GM21360 (cell line): ENCODE results near the gene BIRC5.
"Not testable (repeated sequence)": the region's sequence is repeated elsewhere in the genome, so short reads cannot be mapped to it uniquely, and the experiment has no call there.

ENCODE experiments used
- ATAC-seq: cut with Tn5 transposase; IDR thresholded peaks from one replicate; pipeline ENCODE4 v1.9.1; 2021; ENCODE audit warnings: mild to moderate bottlenecking, moderate library complexity; ENCODE audit not compliant: unreplicated experiment

The BIRC5 gene

DNA sequence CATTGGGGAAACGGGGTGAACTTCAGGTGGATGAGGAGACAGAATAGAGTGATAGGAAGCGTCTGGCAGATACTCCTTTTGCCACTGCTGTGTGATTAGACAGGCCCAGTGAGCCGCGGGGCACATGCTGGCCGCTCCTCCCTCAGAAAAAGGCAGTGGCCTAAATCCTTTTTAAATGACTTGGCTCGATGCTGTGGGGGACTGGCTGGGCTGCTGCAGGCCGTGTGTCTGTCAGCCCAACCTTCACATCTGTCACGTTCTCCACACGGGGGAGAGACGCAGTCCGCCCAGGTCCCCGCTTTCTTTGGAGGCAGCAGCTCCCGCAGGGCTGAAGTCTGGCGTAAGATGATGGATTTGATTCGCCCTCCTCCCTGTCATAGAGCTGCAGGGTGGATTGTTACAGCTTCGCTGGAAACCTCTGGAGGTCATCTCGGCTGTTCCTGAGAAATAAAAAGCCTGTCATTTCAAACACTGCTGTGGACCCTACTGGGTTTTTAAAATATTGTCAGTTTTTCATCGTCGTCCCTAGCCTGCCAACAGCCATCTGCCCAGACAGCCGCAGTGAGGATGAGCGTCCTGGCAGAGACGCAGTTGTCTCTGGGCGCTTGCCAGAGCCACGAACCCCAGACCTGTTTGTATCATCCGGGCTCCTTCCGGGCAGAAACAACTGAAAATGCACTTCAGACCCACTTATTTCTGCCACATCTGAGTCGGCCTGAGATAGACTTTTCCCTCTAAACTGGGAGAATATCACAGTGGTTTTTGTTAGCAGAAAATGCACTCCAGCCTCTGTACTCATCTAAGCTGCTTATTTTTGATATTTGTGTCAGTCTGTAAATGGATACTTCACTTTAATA, 10.4 kb downstream of the BIRC5 start:
- no peak for ATAC-seq

DNA sequence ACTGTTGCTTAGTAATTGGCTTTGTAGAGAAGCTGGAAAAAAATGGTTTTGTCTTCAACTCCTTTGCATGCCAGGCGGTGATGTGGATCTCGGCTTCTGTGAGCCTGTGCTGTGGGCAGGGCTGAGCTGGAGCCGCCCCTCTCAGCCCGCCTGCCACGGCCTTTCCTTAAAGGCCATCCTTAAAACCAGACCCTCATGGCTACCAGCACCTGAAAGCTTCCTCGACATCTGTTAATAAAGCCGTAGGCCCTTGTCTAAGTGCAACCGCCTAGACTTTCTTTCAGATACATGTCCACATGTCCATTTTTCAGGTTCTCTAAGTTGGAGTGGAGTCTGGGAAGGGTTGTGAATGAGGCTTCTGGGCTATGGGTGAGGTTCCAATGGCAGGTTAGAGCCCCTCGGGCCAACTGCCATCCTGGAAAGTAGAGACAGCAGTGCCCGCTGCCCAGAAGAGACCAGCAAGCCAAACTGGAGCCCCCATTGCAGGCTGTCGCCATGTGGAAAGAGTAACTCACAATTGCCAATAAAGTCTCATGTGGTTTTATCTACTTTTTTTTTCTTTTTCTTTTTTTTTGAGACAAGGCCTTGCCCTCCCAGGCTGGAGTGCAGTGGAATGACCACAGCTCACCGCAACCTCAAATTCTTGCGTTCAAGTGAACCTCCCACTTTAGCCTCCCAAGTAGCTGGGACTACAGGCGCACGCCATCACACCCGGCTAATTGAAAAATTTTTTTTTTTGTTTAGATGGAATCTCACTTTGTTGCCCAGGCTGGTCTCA, 11.2 kb downstream of the BIRC5 start:
- no peak for ATAC-seq

DNA sequence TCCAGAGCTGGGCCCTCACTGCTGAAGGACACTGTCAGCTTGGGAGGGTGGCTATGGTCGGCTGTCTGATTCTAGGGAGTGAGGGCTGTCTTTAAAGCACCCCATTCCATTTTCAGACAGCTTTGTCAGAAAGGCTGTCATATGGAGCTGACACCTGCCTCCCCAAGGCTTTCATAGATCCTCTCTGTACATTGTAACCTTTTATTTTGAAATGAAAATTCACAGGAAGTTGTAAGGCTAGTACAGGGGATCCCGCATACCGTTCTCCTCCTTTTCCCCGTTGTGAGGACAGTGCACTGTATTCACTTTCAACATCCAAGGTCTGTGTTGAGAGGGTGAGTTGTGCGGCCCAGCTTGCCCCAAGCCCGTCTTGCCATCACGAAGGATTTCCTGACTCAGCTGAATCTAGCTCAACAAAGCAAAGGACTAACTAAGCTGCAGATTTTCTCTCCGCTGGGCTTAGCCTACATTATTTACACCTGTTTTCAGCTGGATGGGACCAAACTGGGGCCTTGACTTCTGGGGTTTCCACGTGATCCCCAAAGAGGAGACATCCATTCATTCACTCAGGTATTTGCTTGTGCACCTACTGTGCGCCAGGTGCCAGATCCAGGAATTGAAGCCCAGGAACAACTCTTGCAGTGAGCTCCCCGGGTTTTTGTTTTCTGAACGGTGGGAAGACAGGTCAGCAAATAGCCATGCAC, 12.2 kb downstream of the BIRC5 start:
- no peak for ATAC-seq

DNA sequence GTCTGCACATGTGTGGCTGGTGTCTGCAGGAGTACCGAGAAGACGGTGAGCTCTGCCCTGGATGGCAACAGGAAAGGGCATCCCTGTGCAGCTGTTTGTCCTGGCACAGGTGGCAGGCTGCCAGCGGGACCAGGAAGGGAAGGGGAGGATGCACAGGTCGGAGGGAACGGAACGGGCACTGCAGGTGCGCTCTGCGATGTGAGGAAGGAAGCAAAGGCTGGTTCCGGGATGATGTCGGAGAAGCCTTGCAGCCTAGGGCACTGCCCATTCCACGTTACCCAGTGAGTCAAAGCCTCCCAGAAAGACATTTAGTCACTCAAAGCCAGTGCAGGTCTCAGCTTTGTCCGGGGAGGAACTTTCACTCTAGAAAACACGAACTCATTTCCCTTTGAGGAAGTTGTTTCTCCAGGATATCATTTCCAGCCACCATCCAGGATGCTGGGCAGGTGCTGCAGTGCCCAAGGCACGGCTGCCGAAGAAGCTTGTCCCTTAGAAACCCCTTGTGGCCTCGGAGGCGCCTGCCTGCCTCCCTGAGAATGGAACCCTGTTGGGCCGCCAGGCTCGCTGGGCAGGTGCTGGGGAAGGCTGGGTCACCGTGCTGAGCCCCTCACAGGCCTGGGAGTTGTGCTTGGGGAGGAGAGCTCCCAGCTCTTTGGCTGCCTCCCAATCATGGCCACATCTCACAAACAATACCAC, 12.9 kb downstream of the BIRC5 start:
- ATAC-seq: no peak

DNA sequence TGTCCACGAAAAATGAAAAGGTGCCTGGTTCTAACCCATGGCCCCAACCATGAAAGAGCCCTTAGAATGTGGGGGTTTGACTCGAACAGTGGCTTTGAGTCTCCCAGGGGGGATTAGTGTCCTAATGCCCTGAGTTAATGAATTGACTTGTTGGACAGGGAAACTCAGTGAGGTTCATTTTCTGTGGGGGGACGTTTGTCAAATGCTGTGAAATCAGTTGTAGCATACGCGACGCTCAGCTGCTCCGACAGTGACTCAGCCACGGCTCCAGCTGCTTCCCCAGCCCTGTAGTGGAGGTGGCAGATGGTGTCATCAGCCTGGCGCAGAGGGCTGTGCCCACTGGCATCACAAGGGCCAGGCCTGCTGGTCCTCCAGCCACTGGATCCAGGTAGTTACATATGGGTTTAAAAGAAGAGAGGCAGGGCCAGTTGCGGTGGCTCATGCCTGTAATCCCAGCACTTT, 13.4 kb downstream of the BIRC5 start:
- no peak for ATAC-seq

DNA sequence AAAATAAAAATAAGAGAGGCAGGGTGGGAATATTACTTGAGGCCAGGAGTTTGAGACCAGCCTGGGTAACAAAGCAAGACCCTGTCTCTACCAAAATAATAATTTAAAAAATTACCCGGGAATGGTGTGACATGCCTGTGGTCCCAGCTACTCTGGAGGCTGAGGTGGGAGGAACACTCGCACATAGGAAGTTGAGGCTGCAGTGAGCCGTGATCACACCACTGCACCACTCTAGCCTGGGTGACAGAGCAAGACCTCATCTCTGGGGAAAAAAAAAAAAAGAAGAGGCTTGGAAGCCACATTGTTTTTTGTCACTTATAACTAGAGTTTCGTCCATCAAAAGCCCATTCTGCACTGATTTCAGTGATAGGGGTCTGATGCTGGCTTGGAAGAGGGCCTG, 14.1 kb downstream of the BIRC5 start:
- no peak for ATAC-seq

DNA sequence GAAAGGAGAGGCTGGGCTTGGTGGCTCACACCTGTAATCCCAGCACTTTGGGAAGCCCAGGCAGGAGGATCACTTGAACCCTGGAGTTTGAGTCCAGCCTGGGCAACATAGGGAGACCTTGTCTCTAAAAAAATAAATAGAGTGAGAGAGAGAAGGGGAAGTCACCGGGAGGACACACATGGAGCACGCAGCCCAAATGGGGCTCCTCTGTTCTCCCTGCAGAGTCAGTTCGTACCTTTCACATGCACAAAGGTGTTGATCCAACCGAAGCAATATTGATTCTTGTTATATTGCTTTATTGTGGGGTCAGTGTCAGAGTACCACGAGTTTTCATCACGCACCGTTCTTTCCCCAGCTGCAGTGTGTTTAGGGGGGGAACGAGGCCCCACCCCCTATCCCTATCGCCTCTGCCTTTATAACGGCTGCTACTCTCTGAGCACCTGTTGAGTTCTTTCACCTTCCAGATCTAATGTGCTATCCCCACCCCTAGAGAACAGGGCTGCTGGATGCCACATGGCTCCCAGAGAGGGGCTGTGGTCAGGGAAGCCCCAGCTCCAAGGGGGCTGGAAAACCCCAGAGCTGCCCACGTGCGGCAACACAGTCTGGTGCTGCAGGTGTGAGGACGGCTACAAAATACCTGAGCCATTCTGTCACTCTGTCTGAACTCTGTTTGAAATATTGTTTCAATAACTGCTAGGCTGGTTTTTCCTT, 16.4 kb downstream of the BIRC5 start:
- ATAC-seq: no peak

DNA sequence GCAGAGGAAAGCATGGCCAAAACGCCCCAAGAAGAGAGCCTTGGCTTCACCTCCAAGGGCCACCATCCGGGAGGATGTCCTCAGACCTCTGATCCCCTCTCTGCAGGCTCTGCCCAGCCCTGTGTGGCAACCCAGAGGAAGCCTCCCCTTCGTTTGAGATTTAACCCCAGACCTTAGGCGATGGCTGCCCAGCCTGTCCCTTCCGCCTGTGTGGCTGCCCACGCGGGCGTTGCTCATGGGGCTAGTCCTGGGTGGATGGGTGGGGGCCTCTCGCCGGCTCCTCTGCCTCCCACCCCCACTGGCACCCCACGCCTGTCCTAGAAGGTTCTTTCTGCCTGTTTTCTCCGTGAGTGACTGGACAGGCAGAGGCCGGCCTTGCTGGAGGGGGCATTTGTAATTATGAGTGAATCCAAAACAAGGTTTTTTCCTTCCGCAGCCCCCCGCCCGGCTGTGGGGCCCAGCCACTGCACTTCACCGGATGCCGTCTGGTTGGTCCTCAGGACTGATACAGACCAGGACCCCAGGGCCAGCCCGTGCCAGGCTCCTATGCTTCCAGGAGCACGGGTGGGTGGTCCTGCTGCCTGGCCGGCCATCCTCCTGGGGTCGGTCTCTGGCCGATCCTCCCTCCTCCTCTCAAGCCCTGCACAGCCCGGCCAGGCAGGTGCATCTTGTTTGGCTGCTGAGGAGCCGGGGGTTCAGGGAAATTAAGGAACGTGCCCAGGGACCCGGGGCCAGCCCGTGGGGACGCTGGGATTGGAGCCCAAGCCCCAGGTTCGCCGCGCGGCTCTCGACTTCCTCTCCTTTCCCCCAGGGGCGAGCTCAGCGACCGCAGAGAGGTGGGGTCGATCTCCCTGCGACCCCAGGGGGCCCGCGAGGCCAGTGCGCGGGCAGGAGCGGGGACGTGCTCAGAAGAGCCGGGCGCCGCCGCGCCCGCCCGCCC, 17.2 kb downstream of the BIRC5 start, which contains the start of gene TMEM235:
TMEM235 (plus strand) TSS at position 636 of the 940 bp plus-strand sequence. CDS start 393 bp downstream, outside the sequence.
- ATAC-seq: no peak

DNA sequence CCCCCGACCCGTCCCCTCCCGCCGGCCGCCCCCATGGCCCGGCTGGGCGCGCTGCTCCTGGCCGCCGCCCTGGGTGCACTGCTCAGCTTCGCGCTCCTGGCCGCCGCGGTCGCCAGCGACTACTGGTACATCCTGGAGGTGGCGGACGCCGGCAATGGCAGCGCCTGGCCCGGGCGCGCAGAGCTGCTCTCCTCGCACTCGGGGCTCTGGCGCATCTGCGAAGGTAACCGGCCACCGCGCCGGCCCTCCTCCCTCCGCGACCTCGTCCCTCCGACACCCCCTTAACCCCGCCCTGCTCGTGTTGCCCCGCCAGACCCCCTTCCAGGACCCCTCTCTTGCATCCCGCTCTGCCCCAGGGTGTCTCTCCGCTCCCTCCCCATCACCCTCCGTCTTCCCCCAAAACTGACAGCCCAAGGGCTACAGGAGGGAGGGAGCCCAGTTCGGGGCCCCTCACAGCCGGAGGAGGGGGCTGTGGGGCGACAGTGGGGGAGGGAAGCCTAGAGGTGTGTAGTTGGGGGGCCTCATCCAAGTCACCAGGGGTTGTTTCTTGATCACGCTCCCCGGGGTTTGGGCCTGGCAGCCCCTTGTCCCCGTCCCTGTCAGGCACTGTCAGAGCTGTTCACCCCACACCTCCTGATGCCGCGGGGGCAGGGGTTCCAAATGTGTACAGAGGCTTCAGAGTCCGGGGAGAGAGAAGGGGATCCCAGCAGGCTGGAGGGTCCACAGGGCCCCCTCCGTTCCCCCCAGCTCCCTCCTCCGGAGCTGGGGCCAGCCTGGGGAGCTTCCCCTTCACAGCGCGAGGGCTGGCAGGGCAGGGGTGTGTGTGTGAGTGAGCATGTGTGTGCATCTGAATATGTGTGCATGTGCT, 18.2 kb downstream of the BIRC5 start:
- ATAC-seq: no peak

DNA sequence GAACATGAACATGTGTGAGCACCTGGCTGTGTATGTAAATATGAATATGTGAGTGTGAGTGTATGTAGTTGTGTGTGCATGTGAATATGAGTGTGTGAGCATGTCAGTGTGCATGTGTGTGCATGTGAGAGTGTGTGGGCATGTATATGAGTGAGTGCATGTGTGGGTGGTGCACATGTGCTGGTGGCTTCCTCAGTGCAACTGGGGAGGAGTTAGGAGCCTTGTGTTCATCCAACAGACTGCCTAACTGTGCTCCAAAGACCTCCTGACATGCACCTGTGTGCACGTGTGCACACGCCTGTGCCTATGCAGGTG, 18.8 kb downstream of the BIRC5 start:
- ATAC-seq: no peak

DNA sequence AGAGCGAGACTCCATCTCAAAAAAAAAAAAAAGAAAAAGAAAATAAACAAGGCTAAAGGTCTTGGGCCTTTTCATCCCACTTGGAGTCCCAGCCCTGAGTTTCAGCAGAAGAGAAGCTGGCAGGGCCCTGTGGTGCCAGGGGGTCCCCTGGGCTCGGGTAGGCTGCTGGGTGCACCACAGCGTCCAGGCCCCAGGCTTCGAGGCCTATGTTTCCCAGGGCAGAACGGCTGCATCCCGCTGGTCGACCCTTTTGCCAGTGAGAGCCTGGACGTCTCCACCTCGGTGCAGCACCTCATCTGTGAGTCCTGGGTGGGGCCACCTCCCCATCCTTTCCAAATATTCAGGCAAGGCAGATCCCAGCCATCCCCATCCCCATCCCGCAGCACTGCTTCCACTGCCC, 19.6 kb downstream of the BIRC5 start:
- no peak for ATAC-seq

DNA sequence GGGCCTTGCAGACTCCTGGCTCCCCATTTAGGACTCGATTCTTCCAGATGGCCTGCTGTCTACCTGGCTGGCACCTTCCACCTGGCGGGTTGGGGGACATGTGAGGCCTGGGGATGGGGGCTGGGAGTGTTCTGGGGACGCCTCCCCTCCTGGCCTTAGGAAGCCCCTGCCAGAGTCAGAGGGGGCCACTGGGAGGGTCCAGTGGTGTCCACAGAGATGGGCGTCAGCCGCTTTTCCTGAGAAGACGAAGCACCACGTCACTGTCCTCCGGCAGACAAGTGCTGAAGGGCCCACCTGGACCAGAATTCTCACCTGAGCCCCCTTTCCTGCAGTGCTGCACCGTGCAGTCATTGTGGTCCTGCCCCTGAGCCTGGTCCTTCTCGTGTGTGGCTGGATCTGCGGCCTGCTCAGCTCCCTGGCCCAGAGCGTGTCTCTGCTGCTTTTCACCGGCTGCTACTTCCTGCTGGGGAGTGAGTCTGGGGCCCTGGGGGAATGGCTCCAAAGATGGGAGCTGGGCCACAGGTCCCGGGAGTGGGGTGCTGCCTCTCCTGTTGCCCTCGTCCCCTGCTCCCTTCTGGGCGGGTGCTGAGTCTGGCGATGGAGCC, 20.3 kb downstream of the BIRC5 start:
- ATAC-seq: no peak

DNA sequence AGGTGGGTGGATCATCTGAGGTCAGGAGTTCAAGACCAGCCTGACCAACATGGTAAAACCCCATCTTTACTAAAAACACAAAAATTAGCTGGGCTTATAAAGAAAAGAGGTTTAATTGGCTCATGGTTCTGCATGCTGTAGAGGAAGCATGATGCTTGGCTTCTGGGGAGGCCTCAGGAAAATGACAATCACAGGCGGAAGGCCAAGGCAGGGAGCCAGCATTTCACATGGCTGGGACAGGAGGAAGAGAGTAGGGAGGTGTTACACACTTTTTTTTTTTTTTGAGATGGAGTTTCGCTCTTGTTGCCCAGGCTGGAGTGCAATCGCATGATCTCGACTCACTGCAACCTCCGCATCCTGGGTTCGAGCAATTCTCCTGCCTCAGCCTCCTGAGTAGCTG, 21.0 kb downstream of the BIRC5 start:
- not testable (repeated sequence) for ATAC-seq

DNA sequence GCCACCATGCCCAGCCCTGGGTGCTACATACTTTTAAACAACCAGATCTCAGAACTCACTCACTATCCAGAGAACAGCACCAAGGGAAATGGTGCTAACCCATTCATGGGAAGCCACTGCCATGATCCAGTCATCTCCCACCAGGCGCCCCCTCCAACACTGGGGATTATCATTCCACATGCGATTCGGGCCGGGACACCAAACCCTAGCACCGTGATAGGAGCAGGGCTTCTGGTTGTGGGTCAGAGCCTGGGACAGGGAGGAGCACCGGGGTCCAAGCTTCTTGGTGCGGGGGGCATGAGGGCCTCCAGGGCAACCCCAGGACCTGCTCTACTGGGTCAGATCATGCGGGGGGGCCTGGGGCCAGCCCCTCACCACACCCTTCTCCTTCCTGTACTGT, 21.8 kb downstream of the BIRC5 start:
- no peak for ATAC-seq

DNA sequence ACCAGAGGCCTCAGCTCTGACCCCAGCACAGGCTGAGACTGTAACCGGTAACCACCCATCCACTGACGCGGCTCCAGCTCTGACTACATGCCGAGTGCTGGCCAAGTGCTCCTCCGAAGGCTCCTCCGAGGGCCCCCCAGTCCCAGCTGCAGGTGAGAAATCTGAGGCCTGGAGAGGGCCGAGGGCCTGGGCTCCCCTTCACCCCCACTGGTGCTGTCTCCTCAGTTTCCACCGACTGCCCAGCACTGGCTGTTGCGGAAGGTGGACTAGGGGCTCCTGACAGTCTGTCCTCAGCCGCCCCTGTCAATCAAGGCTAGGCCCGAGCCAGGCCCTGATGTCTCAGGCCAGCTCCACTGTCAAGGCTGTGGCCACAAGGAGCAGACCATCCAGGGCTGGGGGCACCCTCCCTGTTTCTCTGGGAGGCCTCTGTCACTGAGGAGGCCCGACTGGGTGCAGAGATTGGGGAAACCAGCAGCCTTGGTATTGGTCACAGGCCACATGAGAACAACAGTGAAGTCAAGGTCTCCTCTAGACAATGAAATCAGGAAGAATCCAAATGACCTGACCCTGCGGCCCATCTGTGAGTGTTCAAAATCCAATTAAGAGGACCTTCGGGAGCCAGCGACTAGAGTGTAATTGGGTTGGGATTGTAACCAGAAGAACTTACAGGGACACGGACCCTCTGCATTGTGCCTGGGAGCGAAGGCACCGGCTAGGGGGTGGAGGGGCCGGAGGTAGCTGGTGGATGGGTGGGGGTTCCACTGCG, 22.5 kb downstream of the BIRC5 start:
- no peak for ATAC-seq

DNA sequence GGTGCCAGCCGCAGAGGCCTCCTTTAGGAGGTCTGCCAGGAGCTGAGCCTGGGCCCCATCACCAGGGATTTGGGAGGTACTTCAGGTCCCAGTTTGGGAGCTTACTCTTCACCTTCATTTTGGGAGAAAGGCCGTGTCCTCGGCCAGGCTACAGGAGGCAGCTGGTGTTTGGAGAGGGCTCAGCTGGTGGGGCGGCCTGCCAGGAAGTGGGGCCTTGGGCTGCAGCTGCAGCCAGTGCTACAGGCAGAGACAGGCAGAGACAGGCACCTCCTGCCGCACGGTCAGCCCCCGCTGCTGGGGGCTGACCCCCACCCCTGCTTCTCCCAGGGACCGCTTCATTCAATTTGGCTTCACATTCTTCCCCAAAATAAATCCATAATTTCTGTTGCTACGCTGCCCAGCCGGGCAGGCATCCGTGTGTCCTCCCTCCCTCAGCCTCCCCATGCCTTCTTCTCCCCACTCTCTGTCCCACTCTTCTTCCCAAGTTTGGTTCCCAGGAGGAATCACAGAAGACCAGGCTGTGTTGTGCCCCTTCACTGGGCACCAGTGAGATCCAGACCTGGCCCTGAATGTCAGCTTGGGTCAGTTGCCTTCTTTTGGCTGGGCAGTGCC, 23.5 kb downstream of the BIRC5 start:
- no peak for ATAC-seq
